CD8-positive, alpha-beta memory T cell (primary cell): ENCODE measurements around the gene REEP2. TPM values are rescaled to one million over a fixed set of nuclear protein-coding genes. Genes with fewer than 3 reads are reported as not detected.
A peak's percentile ranks its signal among the peaks of the same experiment; 100 is the strongest.

Source experiments
- CTCF ChIA-PET: fragments of 350-600 bp; sonication (Branson Sonifier 250); formaldehyde crosslinking; loops from one replicate; lab custom pipeline; 2021; ENCODE audit warnings: antibody characterized with exemption; lab: Charles Lee
- POLR2A ChIA-PET: fragments of 350-600 bp; sonication (Branson Sonifier 250); formaldehyde crosslinking; loops from one replicate; lab custom pipeline; 2021; ENCODE audit warnings: antibody characterized with exemption; lab: Charles Lee
- DNase-seq, 5 donors: peaks; one replicate each; pipeline versions ENCODE4 v3.0.0 to v3.0.0-alpha.2; 2020 to 2022; ENCODE audit warnings: mixed read lengths in 1 of 5
- H3K27ac ChIP-seq: one replicate; pipeline ENCODE4 v1.7.0; 2013; ENCODE audit warnings: low read depth, mild to moderate bottlenecking, low read length, moderate library complexity
- H3K27me3 ChIP-seq: 2 replicates; pipeline ENCODE4 v1.7.0; 2013; ENCODE audit warnings: low read length, mild to moderate bottlenecking; ENCODE audit not compliant: insufficient read depth, poor library complexity, severe bottlenecking
- H3K36me3 ChIP-seq: 2 replicates; pipeline ENCODE4 v1.7.0; 2013; ENCODE audit warnings: mild to moderate bottlenecking, low read length, moderate library complexity; ENCODE audit not compliant: insufficient read depth
- H3K4me1 ChIP-seq: 2 replicates; pipeline ENCODE4 v1.7.0; 2013; ENCODE audit warnings: mild to moderate bottlenecking, low read length, moderate library complexity; ENCODE audit not compliant: insufficient read depth
- H3K4me3 ChIP-seq: 2 replicates; pipeline ENCODE4 v1.7.0; 2013; ENCODE audit warnings: mild to moderate bottlenecking, low read length
- H3K9me3 ChIP-seq: 2 replicates; pipeline ENCODE4 v1.7.0; 2013; ENCODE audit warnings: mild to moderate bottlenecking, low read length
- H3K27ac Mint-ChIP-seq, 8 donors: one replicate each; pipeline ENCODE4 v1.8.0; 2020 to 2021; ENCODE audit warnings: mixed read lengths in 8 of 8, mild to moderate bottlenecking in 6 of 8, inconsistent platforms in 3 of 8, moderate library complexity in 3 of 8
- H3K27me3 Mint-ChIP-seq, 2 donors: one replicate each; pipeline ENCODE4 v1.8.0; 2020 to 2021; ENCODE audit warnings: mixed read lengths in 2 of 2, mild to moderate bottlenecking in 1 of 2, moderate library complexity in 1 of 2
- H3K36me3 Mint-ChIP-seq, 3 donors: one replicate each; pipeline ENCODE4 v1.8.0; 2020 to 2021; ENCODE audit warnings: mixed read lengths in 3 of 3, inconsistent platforms in 1 of 3, mild to moderate bottlenecking in 1 of 3
- H3K4me1 Mint-ChIP-seq, 3 donors: one replicate each; pipeline ENCODE4 v1.8.0; 2020 to 2021; ENCODE audit warnings: mixed read lengths in 3 of 3, inconsistent platforms in 1 of 3, mild to moderate bottlenecking in 1 of 3
- H3K4me3 Mint-ChIP-seq, 7 donors: one replicate each; pipeline ENCODE4 v1.8.0; 2020 to 2021; ENCODE audit warnings: mixed read lengths in 7 of 7, mild to moderate bottlenecking in 6 of 7, moderate library complexity in 4 of 7, inconsistent platforms in 2 of 7
- H3K9me3 Mint-ChIP-seq, 5 donors: one replicate each; pipeline ENCODE4 v1.8.0; 2020 to 2022; ENCODE audit warnings: mixed read lengths in 5 of 5, mild to moderate bottlenecking in 3 of 5, moderate library complexity in 2 of 5, inconsistent platforms in 1 of 5
- polyA plus RNA-seq: library from polyadenylated mRNA; unstranded; fragments of 300-500 nt; fragmentation: Illumina TruSeq; gene quantifications from one replicate; pipeline ENCODE4 v1.2.3, GENCODE V29; 2021
- total RNA-seq, 2 experiments: library from RNA; stranded (reverse); gene quantifications; one replicate each; pipeline ENCODE4 v1.2.3, GENCODE V29; 2021

REEP2 gene
- total and polyA plus RNA-seq, 3 experiments from 2014 or later, result 0.24 to 6.6 (median 5.0) TPM

- peaks cover 31 to 47% (median 36%) of the 10 kb centered on the region in 3 donors for H3K4me1 Mint-ChIP-seq
Observed at GRCh38 chr5:138458856-138459255, 20.0 kb downstream of the REEP2 start.

GRCh38 chr5:138459311-138459933 is 20.6 kb downstream of the REEP2 start:
- POLR2A ChIA-PET, result interaction anchor here (0.5 kb wide), 1 partner anchor 39 kb away, joined by 3 read pairs; no protein-coding TSS in a partner anchor
- no peaks in the 10 kb centered on the region for H3K9me3 Mint-ChIP-seq

More at GRCh38 chr5:138458856-138459255, 20.0 kb downstream of the REEP2 start:
- no peak for DNase-seq
- POLR2A ChIA-PET, result no interaction called here
- Histone ChIP-seq H3K27ac (peak overlapping the region; percentile 57), H3K27me3 (no peaks in the 10 kb centered on the region), H3K36me3 (no peaks in the 10 kb centered on the region), H3K4me1 (peaks cover 37% of the 10 kb centered on the region), H3K9me3 (no peaks in the 10 kb centered on the region), H3K4me3 (no peak overlapping the region)
- Mint-ChIP-seq H3K4me3 (peak overlapping the region in 5 of 7 donors; percentile 53 to 81 (median 63)), H3K36me3 (no peaks in the 10 kb centered on the region), H3K27me3 (no peaks in the 10 kb centered on the region), H3K9me3 (no peaks in the 10 kb centered on the region), H3K27ac (peak overlapping the region; percentile 95 to 100 (median 98))
- CTCF ChIA-PET, result interaction anchor here (1.1 to 10.2 kb wide), 3 partner anchors 10 to 84 kb away, joined by 5 to 102 read pairs (median 7); partner anchors contain the start of gene ETF1

GRCh38 chr5:138460032-138460693 is 21.3 kb downstream of the REEP2 start:
- Histone ChIP-seq H3K9me3 (no peaks in the 10 kb centered on the region), H3K4me3 (no peak overlapping the region), H3K4me1 (peaks cover 37% of the 10 kb centered on the region), H3K27ac (no peak overlapping the region), H3K36me3 (no peaks in the 10 kb centered on the region), H3K27me3 (no peaks in the 10 kb centered on the region)
- H3K27me3 Mint-ChIP-seq, result no peaks in the 10 kb centered on the region
- H3K4me3 Mint-ChIP-seq, result peak overlapping the region in 3 of 7 donors; percentile 16 to 45 (median 27)
- H3K9me3 Mint-ChIP-seq, result no peaks in the 10 kb centered on the region
- peak overlapping the region; percentile 95 to 100 (median 98) for H3K27ac Mint-ChIP-seq
- POLR2A ChIA-PET, result interaction anchor here (0.5 to 1.0 kb wide), 2 partner anchors 39 to 83 kb away, joined by 3 read pairs; partner anchors contain the start of gene ETF1
- no peaks in the 10 kb centered on the region for H3K36me3 Mint-ChIP-seq
- no peak for DNase-seq
- peaks cover 31 to 50% (median 36%) of the 10 kb centered on the region in 3 donors for H3K4me1 Mint-ChIP-seq
- CTCF ChIA-PET, result interaction anchor here (1.1 to 10.2 kb wide), 3 partner anchors 12 to 82 kb away, joined by 5 to 102 read pairs (median 7); partner anchors contain the start of gene ETF1

More at GRCh38 chr5:138459311-138459933, 20.6 kb downstream of the REEP2 start:
- H3K36me3 ChIP-seq, result no peaks in the 10 kb centered on the region
- no peak overlapping the region for H3K4me3 ChIP-seq
- peaks cover 31 to 50% (median 36%) of the 10 kb centered on the region in 3 donors for H3K4me1 Mint-ChIP-seq
- no peaks in the 10 kb centered on the region for H3K9me3 ChIP-seq
- peak overlapping the region; percentile 57 for H3K27ac ChIP-seq
- CTCF ChIA-PET, result interaction anchor here (1.1 to 10.2 kb wide), 3 partner anchors 11 to 83 kb away, joined by 5 to 102 read pairs (median 7); partner anchors contain the start of gene ETF1
- H3K4me1 ChIP-seq, result peaks cover 37% of the 10 kb centered on the region
- no peaks in the 10 kb centered on the region for H3K27me3 Mint-ChIP-seq
- H3K36me3 Mint-ChIP-seq, result no peaks in the 10 kb centered on the region
- peak; percentile 74 to 94 (median 81) for DNase-seq
- H3K4me3 Mint-ChIP-seq, result peak overlapping the region in 6 of 7 donors; percentile 27 to 81 (median 62)
- peak overlapping the region; percentile 95 to 100 (median 98) for H3K27ac Mint-ChIP-seq
- no peaks in the 10 kb centered on the region for H3K27me3 ChIP-seq

- no peaks in the 10 kb centered on the region for H3K36me3 ChIP-seq
- H3K4me1 Mint-ChIP-seq, result peaks cover 32 to 54% (median 37%) of the 10 kb centered on the region in 3 donors
- peaks cover 44% of the 10 kb centered on the region for H3K4me1 ChIP-seq
- H3K9me3 Mint-ChIP-seq, result no peaks in the 10 kb centered on the region
- H3K36me3 Mint-ChIP-seq, result peaks cover 0 to 1% (median 0%) of the 10 kb centered on the region in 3 donors
- peak overlapping the region in 7 of 8 donors; percentile 57 to 100 (median 98) for H3K27ac Mint-ChIP-seq
- H3K4me3 Mint-ChIP-seq, result peak overlapping the region in 2 of 7 donors; percentile 23 to 74
- no peak overlapping the region for H3K27ac ChIP-seq
- ChIA-PET CTCF (interaction anchor here (4.9 to 10.2 kb wide), 2 partner anchors 13 to 42 kb away, joined by 45 to 102 read pairs; no protein-coding TSS in a partner anchor), POLR2A (interaction anchor here (1.0 kb wide), 1 partner anchor 81 kb away, joined by 3 read pairs; the partner anchor contains the start of gene ETF1)
- no peak for DNase-seq
- no peaks in the 10 kb centered on the region for H3K27me3 Mint-ChIP-seq
- no peaks in the 10 kb centered on the region for H3K27me3 ChIP-seq
- no peaks in the 10 kb centered on the region for H3K9me3 ChIP-seq
- no peak overlapping the region for H3K4me3 ChIP-seq
Observed at GRCh38 chr5:138461343-138462125, 22.7 kb downstream of the REEP2 start.

DNA sequence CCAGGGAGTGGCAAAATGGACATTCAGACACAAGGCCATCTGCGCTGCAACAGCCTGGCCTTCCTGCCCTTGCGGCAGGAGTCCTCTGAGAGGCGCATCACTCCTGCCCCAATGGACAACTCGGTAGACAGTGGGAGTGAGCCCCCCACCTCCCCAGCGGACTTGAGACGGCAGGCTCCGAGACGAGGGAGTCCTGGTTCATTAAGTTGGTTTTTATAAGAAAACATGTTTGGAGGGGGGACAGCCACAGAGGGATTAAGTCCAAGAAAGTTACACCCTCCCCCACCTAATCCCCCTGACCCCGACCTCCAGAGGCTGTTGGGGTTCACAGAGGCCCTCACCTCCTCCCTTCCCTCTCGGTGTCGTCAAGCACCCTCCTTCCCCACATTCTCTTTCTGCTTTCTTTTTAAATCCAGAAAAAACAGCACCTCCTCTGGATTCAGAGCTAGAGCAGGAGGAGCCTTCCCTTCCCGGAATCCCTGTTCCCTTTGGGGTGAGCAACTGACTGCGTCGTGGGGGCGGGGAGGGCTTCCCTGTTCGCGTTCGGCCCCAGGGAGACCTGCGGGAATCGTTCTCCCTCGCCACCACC is 24.7 kb downstream of the REEP2 start:
- Histone ChIP-seq H3K36me3 (no peaks in the 10 kb centered on the region), H3K4me1 (peaks cover 47% of the 10 kb centered on the region), H3K27me3 (no peaks in the 10 kb centered on the region), H3K27ac (peak overlapping the region; percentile 95), H3K9me3 (no peaks in the 10 kb centered on the region), H3K4me3 (peak overlapping the region; percentile 94)
- Mint-ChIP-seq H3K4me1 (peaks cover 43 to 62% (median 51%) of the 10 kb centered on the region in 3 donors), H3K4me3 (peak overlapping the region; percentile 87 to 96 (median 90)), H3K36me3 (peaks cover 0 to 10% (median 8%) of the 10 kb centered on the region in 3 donors), H3K9me3 (no peaks in the 10 kb centered on the region), H3K27me3 (no peaks in the 10 kb centered on the region), H3K27ac (peak overlapping the region; percentile 86 to 98 (median 94))
- DNase-seq, result no peak
- ChIA-PET POLR2A (interaction anchor here (0.6 to 2.3 kb wide), 5 partner anchors 80 to 433 kb away, joined by 3 to 19 read pairs (median 13); partner anchors contain the start of genes CDC25C, ETF1, HSPA9 and KDM3B), CTCF (interaction anchor here (1.2 to 10.2 kb wide), 14 partner anchors 8 to 284 kb away, joined by 3 to 102 read pairs (median 13); partner anchors contain the start of genes ETF1 and KIF20A)

GRCh38 chr5:138464008-138464387 is 25.1 kb downstream of the REEP2 start:
- H3K27me3 Mint-ChIP-seq, result no peaks in the 10 kb centered on the region

More at GRCh38 chr5:138464008-138464387, 25.1 kb downstream of the REEP2 start:
- H3K9me3 ChIP-seq, result no peaks in the 10 kb centered on the region
- peak; percentile 89 to 96 (median 94) for DNase-seq
- POLR2A ChIA-PET, result interaction anchor here (0.6 to 2.3 kb wide), 5 partner anchors 79 to 434 kb away, joined by 3 to 19 read pairs (median 13); partner anchors contain the start of genes CDC25C, ETF1, HSPA9 and KDM3B
- Mint-ChIP-seq H3K9me3 (no peaks in the 10 kb centered on the region), H3K27ac (peak overlapping the region; percentile 90 to 98 (median 94)), H3K4me3 (peak overlapping the region; percentile 87 to 96 (median 90)), H3K4me1 (peaks cover 39 to 60% (median 51%) of the 10 kb centered on the region in 3 donors), H3K36me3 (peaks cover 0 to 10% (median 8%) of the 10 kb centered on the region in 3 donors)
- no peaks in the 10 kb centered on the region for H3K36me3 ChIP-seq
- peak overlapping the region; percentile 94 for H3K4me3 ChIP-seq
- H3K27ac ChIP-seq, result peak overlapping the region; percentile 95
- peaks cover 42% of the 10 kb centered on the region for H3K4me1 ChIP-seq
- H3K27me3 ChIP-seq, result no peaks in the 10 kb centered on the region
- CTCF ChIA-PET, result interaction anchor here (1.3 to 10.2 kb wide), 14 partner anchors 9 to 285 kb away, joined by 3 to 102 read pairs (median 13); partner anchors contain the start of genes ETF1, KIF20A and REEP2
